Right lung (tissue), 5 donors: ENCODE measurements around the gene HIPK4. TPM values are rescaled to one million over a fixed set of nuclear protein-coding genes. Genes with fewer than 3 reads are reported as not detected.
A peak's percentile ranks its signal among the peaks of the same experiment; 100 is the strongest.
"Not testable (repeated sequence)": the region's sequence is repeated elsewhere in the genome, so short reads cannot be mapped to it uniquely, and the experiment has no call there.

ENCODE experiments used
- DNase-seq, 2 donors: peaks; one replicate each; pipeline ENCODE4 v3.0.0-alpha.2; 2013
- polyA plus RNA-seq, 5 donors: library from polyadenylated mRNA; unstranded; fragments of 120-200 nt; gene quantifications; one replicate each; pipeline versions ENCODE4 v1.2.1 to v1.2.3, GENCODE V29; 2013; ENCODE audit warnings: inconsistent platforms in 1 of 5, low replicate concordance in 1 of 5; ENCODE audit not compliant: insufficient read length in 5 of 5, insufficient read depth in 1 of 5

HIPK4 gene
- polyA plus RNA-seq, 5 donors: 0.09 to 0.42 (median 0.18) TPM

- peak; percentile 57 to 61 for DNase-seq
Measured at GRCh38 chr19:40416918-40417642, 27.1 kb upstream of the HIPK4 start.

- no peak for DNase-seq
Measured at GRCh38 chr19:40415768-40416167, 25.8 kb upstream of the HIPK4 start.

- no peak for DNase-seq
Measured at GRCh38 chr19:40414542-40415535, 24.9 kb upstream of the HIPK4 start.

GRCh38 chr19:40413291-40413845, 23.4 kb upstream of the HIPK4 start, which contains the start of gene PRX:
PRX (minus strand) TSS chr19:40413378; CDS start chr19:40407932, 5,446 bp downstream.
- peak in 1 of 2 donors; percentile 35 for DNase-seq

DNA sequence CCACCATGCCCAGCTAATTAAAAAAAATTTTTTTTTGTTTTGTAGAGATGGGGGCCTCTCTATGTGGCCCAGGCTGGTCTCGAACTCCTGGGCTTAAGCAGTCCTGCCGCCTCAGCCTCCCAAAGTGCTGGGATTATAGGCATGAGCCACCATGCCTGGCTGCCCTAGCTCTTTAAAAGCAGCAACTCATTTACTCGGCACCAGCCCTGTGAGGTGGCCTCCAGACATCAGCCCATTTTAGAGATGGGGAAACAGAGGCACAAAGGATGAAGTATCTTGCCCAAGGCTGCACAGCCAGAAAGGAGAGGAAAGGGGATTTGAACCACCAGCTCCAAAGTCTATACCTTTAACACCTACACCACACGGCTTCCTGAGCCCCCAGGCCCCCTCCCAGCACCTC, 22.9 kb upstream of the HIPK4 start:
- DNase-seq: no peak

- DNase-seq: no peak
Measured at GRCh38 chr19:40411958-40412499, 22.0 kb upstream of the HIPK4 start.

DNA sequence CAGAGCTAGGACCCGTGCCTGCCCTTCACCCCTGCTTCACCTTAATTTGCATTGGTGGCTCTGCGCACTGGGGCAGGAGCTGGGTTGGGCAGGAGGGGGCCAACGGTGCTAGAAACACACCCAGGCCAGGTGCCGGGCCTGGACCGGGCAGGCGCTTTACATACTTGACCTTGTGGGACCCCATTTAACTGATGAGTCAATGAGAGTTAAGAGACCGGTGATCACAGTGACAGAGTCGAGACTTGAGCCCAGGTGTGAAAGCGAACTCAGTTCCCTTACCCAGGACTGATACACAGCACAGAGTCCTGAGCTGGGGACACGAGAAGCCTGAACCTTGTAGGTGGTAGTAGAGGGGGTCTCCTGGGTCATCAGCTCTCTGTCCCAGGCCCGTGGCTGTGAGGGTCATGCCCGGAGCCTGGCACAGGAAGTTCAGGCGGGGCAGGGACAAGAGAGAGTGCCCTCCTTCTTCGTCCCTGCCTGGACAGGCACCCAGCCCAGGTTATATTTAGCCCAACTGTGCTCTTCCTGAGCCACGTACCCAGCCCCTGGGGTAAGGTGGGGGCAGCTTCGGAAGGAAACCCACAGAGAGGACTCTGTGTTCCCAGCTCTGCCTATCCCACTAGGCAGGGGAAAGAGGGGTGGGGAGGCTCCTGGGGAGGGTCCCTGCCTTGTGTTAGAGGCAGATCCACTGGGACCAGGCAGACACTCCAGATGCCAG, 21.3 kb upstream of the HIPK4 start:
- no peak for DNase-seq

- DNase-seq: no peak
Measured at GRCh38 chr19:40410030-40410389, 20.0 kb upstream of the HIPK4 start.

DNA sequence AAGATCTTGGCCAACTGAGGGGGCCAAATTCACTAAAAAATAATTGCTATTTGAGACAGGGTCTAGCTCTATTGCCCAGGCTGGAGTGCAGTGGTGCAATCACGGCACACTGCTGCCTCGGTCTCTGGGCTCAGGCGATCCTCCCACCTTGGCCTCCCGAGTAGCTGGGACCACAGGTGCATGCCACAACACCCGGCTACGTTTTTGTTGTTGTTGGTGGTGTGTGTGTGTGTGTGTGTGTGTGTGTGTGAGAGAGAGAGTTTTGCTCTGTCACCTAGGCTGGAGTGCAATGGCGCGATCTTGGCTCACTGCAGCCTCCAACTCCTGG, 18.6 kb upstream of the HIPK4 start:
- DNase-seq: not testable (repeated sequence)

GRCh38 chr19:40407714-40408597, 18.0 kb upstream of the HIPK4 start:
- DNase-seq: no peak

DNA sequence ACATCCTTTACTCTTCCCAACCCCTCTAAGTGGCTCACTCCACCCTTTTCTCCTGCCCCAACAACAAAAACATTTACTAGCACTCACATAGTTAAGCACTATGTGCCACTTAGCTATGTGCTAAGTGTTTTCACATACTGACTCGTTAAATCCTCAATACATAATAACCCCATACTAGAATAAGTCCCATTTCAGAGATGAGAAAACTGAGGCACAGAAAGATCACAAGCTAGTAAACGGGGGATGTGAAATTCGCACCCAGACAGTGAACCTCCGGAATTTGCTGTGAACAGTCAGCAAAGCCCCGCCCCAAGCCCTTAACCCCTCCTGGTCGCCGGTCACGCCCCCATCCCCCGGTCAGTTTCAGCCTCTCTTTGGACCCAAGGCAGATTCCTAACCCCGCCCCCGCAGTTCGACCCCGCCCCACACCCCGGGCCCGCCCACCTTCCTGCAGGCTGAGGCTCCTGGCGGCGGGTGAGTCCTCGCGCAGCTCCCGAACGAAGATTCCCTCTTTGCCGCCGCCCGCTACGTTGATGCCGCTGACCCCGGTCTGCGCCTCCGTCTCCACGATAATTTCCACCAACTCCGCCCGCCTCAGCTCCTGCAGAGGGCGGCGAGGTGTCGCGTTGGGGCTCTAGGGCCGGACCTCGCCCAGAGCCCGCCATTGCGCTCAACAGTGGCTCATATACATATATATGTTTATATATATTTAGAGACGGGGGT, 13.4 kb upstream of the HIPK4 start:
- peak; percentile 80 to 81 for DNase-seq

DNA sequence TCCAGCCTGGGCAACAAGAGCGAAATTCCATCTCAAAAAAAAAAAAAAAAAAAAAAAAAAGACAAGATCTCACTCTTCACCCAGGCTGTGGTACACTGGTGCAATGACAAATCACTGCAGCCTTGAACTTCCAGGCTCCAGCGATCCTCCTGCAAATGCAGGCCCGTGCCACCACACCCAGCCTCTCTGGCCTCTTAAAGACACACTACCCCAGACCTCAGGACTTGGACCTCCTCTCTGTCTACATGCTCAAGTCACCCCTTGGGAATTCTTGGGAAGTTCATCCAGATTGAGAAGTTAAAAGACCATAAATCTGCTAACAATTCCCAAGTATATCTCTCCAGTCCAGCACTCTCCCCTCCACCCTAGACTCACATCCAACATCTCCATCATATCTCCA, 10.6 kb upstream of the HIPK4 start:
- no peak for DNase-seq

GRCh38 chr19:40398417-40399131, 8.6 kb upstream of the HIPK4 start:
- peak; percentile 32 to 45 for DNase-seq

- DNase-seq: no peak
Measured at GRCh38 chr19:40397568-40397906, 7.6 kb upstream of the HIPK4 start.

DNA sequence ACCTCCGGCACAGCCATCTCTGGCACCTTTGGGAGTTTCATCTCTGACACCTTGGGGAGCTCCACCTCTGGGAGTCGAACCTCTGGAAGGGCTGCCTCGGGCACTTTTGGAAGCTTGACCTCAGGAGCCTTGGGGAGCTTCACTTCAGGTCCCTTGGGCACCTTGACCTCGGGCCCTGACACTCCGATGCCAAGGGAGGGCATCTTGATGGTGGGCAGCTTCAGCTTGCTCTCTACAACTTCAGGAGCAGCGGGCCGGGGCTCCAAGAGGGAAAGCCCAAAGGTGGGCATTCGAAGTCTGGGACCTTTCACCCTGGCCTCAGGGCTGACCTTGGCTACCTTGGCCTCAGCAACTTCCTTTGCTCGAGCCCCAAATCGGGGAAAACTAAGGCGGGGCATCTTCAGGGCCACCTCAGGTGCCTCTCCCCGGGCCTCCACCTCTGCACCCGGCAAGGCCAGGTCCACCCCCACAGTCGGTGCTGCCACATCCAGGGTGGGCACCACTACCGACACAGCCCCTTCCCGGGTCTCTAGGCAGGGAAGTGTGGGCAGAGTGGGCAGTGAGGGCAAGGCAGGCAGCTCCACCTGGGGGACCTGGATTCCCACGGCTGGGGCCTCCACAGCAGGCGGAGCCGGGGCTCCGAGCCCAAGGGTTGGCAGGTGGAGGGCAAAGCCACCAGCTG, 7.0 kb upstream of the HIPK4 start:
- no peak for DNase-seq

DNA sequence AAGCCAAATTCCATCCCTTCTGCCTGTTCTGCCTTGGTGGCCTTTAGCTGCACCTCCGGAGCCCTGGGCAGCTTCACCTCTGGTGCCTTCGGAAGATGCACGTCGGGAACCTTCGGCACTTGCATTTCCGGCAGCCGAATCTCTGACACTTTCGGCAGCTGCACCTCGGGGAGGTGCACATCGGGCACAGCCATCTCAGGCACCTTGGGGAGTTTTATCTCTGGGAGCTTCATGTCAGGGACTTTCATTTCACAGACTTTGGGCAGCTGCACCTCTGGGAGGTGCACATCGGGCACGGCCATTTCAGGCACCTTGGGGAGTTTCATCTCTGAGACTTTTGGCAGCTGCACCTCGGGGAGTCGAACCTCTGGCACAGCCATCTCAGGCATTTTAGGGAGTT, 6.0 kb upstream of the HIPK4 start:
- DNase-seq: no peak

DNA sequence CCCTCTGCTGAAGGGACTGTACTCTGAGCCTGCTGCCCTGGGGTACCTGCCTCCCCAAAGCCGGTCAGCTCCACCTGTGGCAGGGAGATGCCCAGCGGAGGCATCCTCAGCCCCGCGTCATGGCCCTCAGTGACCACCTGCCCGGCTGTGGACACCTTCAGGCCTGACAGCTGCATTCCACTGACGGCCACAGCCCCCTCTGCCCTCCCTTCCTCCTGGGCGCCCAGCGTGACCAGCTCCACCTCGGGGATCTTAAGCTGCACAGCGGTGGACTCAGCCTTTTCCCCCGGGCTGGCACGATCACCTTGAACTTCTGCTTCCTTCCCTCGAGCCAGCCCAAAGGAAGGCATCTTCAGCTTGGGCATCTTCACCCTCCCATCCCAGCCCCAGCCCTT, 4.8 kb upstream of the HIPK4 start:
- no peak for DNase-seq

DNA sequence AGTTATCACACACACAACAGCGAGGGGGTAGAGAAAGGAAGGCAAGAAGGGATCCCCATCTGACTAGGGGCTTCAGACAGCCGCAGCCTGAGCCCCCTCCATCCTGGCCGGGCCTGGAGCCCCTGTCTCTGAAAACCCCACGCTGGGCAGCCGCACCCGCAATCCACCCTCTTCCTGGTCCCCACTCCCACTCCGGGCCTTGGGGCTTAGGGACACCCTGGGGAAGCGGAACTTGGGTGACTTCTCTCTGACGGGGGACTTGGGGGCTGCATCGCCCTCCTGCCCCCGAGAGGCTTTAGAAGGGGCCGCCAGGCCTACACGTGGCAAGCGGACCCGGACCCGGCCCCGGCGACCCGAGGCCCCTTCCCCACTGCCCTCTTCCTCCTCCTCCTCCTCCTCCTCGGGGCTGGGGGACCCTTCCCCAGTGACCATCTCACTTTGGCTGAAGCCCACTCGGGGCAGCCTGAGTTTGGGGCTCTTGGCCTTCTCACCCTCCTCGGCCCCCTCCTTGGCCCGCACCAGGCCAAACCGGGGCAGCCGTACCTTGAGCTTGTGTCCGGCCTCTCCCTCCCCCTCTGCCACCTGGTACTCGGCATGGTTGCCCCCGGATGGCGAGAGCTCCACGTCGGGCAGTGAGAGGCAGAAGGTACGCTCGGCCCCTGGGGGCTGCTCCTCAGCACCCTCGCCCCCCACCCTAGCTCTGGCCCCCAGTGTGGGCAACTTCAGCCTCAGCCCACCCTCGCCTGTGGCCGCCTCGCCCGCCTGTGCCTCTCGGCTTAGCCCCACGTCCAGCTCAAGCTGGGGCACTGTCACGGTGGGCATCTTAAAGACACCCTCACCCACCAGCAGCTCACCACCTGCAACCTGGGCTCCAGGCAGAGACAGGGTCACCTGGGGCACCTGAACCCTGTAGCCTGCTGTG, 4.2 kb upstream of the HIPK4 start:
- DNase-seq: no peak
